Activated naive CD4-positive, alpha-beta T cell treated with anti-CD3 and anti-CD28 coated beads, Interleukin-2, amount 50 U/mL, for 16 hours (primary cell): ENCODE results near the gene SUN5.

Experiments
- DNase-seq: peaks from one replicate; pipeline ENCODE4 v3.0.0-alpha.2; 2020

Gene SUN5

GRCh38 chr20:32991383-32991782, 12.8 kb downstream of the SUN5 start:
- DNase-seq, result no peak

- DNase-seq, result no peak
Observed at GRCh38 chr20:32990426-32990825, 13.8 kb downstream of the SUN5 start.

GRCh38 chr20:32989507-32990283, 14.5 kb downstream of the SUN5 start:
- no peak for DNase-seq

GRCh38 chr20:32988008-32988407, 16.2 kb downstream of the SUN5 start:
- DNase-seq, result no peak

GRCh38 chr20:32987044-32987825, 17.0 kb downstream of the SUN5 start:
- DNase-seq, result no peak

GRCh38 chr20:32986331-32986966, 17.8 kb downstream of the SUN5 start:
- DNase-seq, result no peak

GRCh38 chr20:32985596-32985995, 18.6 kb downstream of the SUN5 start:
- no peak for DNase-seq

- DNase-seq, result no peak
Observed at GRCh38 chr20:32984631-32985354, 19.4 kb downstream of the SUN5 start.

- no peak for DNase-seq
Observed at GRCh38 chr20:32984196-32984595, 20.0 kb downstream of the SUN5 start.

GRCh38 chr20:32983459-32984112, 20.6 kb downstream of the SUN5 start:
- DNase-seq, result no peak

GRCh38 chr20:32982617-32983458, 21.4 kb downstream of the SUN5 start:
- DNase-seq, result no peak

GRCh38 chr20:32980990-32981389, 23.2 kb downstream of the SUN5 start:
- DNase-seq, result no peak

GRCh38 chr20:32980131-32980941, 23.9 kb downstream of the SUN5 start:
- no peak for DNase-seq

- no peak for DNase-seq
Observed at GRCh38 chr20:32979201-32979998, 24.8 kb downstream of the SUN5 start.

- DNase-seq, result no peak
Observed at GRCh38 chr20:32978009-32978335, 26.3 kb downstream of the SUN5 start.

GRCh38 chr20:32977281-32978008, 26.8 kb downstream of the SUN5 start:
- DNase-seq, result no peak

GRCh38 chr20:32976746-32977145, 27.5 kb downstream of the SUN5 start:
- no peak for DNase-seq

GRCh38 chr20:32975698-32976674, 28.2 kb downstream of the SUN5 start:
- no peak for DNase-seq
